K562 (cell line): Measurements from ENCODE around the gene GALNT12.

ENCODE experiments used
- ATF6 ChIP-seq: sonication (generic); formaldehyde crosslinking; IDR thresholded peaks from 2 replicates; pipeline ENCODE4 v1.4.0; 2020; ENCODE audit warnings: mild to moderate bottlenecking, missing genetic modification reagents
- HBP1 ChIP-seq: fragments of 450-650 bp; formaldehyde crosslinking; IDR thresholded peaks from 2 replicates; pipeline ENCODE4 v1.4.0; 2022; ENCODE audit warnings: missing genetic modification characterization
- IRF1 ChIP-seq: sonication (generic); formaldehyde crosslinking; IDR thresholded peaks from 2 replicates; pipeline ENCODE4 v1.8.0; 2022; ENCODE audit warnings: missing genetic modification reagents, mild to moderate bottlenecking, borderline replicate concordance
- KHSRP ChIP-seq: fragments of 450-650 bp; IDR thresholded peaks from 2 replicates; pipeline ENCODE4 v1.6.1; 2017
- MTA3 ChIP-seq: fragments of 450-650 bp; formaldehyde crosslinking; IDR thresholded peaks from 2 replicates; pipeline ENCODE4 v1.6.1; 2017; ENCODE audit warnings: mild to moderate bottlenecking, borderline replicate concordance
- MYBL2 ChIP-seq, 2 experiments: fragments of 450-650 bp in 1 of 2; sonication (generic) in 1 of 2; formaldehyde crosslinking in 1 of 2; IDR thresholded peaks; 2 replicates each; pipeline versions ENCODE4 v1.6.1 to v1.8.1; 2017 to 2022; ENCODE audit warnings: borderline replicate concordance in 1 of 2, inconsistent platforms in 1 of 2, low read depth in 1 of 2, mild to moderate bottlenecking in 1 of 2, missing genetic modification reagents in 1 of 2, moderate library complexity in 1 of 2
- ZFP1 ChIP-seq: fragments of 450-650 bp; formaldehyde crosslinking; IDR thresholded peaks from 2 replicates; pipeline ENCODE4 v1.4.0; 2020; ENCODE audit warnings: mild to moderate bottlenecking, mixed read lengths

- no peak for TF ChIP-seq MYBL2 (IDR thresholded peaks at IDR 0.05; ENCODE audit: low read depth)
- no peak for TF ChIP-seq MYBL2 (CRISPR knock-in tag; IDR thresholded peaks at IDR 0.05; ENCODE audit: borderline replicate concordance)
- no peak for TF ChIP-seq KHSRP
- no peak for TF ChIP-seq IRF1
- no peak for TF ChIP-seq HBP1 (CRISPR knock-in tag)
- no peak for TF ChIP-seq MTA3
- no peak for TF ChIP-seq ATF6
- no peak for TF ChIP-seq ZFP1 (CRISPR knock-in tag)
Observed at GRCh38 chr9:98860871-98861293, 53.4 kb downstream of the GALNT12 start.
